Ishikawa (cell line): Measurements from ENCODE around the gene PLA2G4F.

ENCODE experiments used
- CREB1 ChIP-seq: IDR thresholded peaks from 2 replicates; pipeline ENCODE4 v1.6.1; 2012; ENCODE audit warnings: low read depth
- EP300 ChIP-seq: IDR thresholded peaks from 2 replicates; pipeline ENCODE4 v1.6.1; 2012; ENCODE audit warnings: borderline replicate concordance
- NFIC ChIP-seq: IDR thresholded peaks from 2 replicates; pipeline ENCODE4 v1.6.1; 2012
- RAD21 ChIP-seq: IDR thresholded peaks from 2 replicates; pipeline ENCODE4 v1.6.1; 2012; ENCODE audit warnings: low read depth
- TCF12 ChIP-seq: IDR thresholded peaks from 2 replicates; pipeline ENCODE4 v1.6.1; 2012; ENCODE audit warnings: low read depth
- USF1 ChIP-seq: IDR thresholded peaks from 2 replicates; pipeline ENCODE4 v1.6.1; 2012
- YY1 ChIP-seq: IDR thresholded peaks from 2 replicates; pipeline ENCODE4 v1.6.1; 2012; ENCODE audit warnings: low read depth
- TF ChIP-seq, protein P1 (sequence below): IDR thresholded peaks from 2 replicates; pipeline ENCODE4 v1.6.1; 2012; ENCODE audit warnings: low read depth, mild to moderate bottlenecking

GRCh38 chr15:42178056-42178455, 21.6 kb upstream of the PLA2G4F start:
- TF ChIP-seq YY1 (no peak), EP300 (no peak), NFIC (no peak), TCF12 (no peak), CREB1 (no peak), USF1 (no peak), RAD21 (no peak)
- TF ChIP-seq, protein P1, sequence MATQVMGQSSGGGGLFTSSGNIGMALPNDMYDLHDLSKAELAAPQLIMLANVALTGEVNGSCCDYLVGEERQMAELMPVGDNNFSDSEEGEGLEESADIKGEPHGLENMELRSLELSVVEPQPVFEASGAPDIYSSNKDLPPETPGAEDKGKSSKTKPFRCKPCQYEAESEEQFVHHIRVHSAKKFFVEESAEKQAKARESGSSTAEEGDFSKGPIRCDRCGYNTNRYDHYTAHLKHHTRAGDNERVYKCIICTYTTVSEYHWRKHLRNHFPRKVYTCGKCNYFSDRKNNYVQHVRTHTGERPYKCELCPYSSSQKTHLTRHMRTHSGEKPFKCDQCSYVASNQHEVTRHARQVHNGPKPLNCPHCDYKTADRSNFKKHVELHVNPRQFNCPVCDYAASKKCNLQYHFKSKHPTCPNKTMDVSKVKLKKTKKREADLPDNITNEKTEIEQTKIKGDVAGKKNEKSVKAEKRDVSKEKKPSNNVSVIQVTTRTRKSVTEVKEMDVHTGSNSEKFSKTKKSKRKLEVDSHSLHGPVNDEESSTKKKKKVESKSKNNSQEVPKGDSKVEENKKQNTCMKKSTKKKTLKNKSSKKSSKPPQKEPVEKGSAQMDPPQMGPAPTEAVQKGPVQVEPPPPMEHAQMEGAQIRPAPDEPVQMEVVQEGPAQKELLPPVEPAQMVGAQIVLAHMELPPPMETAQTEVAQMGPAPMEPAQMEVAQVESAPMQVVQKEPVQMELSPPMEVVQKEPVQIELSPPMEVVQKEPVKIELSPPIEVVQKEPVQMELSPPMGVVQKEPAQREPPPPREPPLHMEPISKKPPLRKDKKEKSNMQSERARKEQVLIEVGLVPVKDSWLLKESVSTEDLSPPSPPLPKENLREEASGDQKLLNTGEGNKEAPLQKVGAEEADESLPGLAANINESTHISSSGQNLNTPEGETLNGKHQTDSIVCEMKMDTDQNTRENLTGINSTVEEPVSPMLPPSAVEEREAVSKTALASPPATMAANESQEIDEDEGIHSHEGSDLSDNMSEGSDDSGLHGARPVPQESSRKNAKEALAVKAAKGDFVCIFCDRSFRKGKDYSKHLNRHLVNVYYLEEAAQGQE = no peak
